Mesothelial cell of epicardium (in vitro differentiated cells): ENCODE measurements around the gene ISM1. TPM values are rescaled to one million over a fixed set of nuclear protein-coding genes. Genes with fewer than 3 reads are reported as not detected.

ENCODE experiments used
- DNase-seq, 2 experiments: peaks; one replicate each; pipeline ENCODE4 v3.0.0; 2021; ENCODE audit warnings: low spot score in 2 of 2; ENCODE audit not compliant: unreplicated experiment in 2 of 2
- H3K27ac Mint-ChIP-seq: 2 replicates; pipeline ENCODE4 v1.8.0; 2021; ENCODE audit warnings: mixed read lengths
- H3K27me3 Mint-ChIP-seq: 2 replicates; pipeline ENCODE4 v1.8.0; 2021; ENCODE audit warnings: low read depth, mixed read lengths
- H3K36me3 Mint-ChIP-seq: 2 replicates; pipeline ENCODE4 v1.8.0; 2021; ENCODE audit warnings: mixed read lengths
- H3K4me1 Mint-ChIP-seq: 2 replicates; pipeline ENCODE4 v1.8.0; 2021; ENCODE audit warnings: mixed read lengths
- H3K4me3 Mint-ChIP-seq: 2 replicates; pipeline ENCODE4 v1.8.0; 2021; ENCODE audit warnings: mild to moderate bottlenecking, moderate library complexity, mixed read lengths
- H3K9me3 Mint-ChIP-seq: 2 replicates; pipeline ENCODE4 v1.8.0; 2021; ENCODE audit warnings: mixed read lengths
- total RNA-seq: library from RNA; stranded (reverse); gene quantifications from 3 replicates; pipeline ENCODE4 v1.2.1, GENCODE V29; 2021
- TF ChIP-seq, protein P1 (sequence below): fragments of 200-600 bp; sonication (generic); IDR thresholded peaks from one replicate; pipeline ENCODE4 v1.5.0; 2021; ENCODE audit warnings: antibody characterized with exemption; ENCODE audit not compliant: unreplicated experiment

The ISM1 gene
- total RNA-seq, 1 donor from 2014 or later = 5.6 TPM

DNA sequence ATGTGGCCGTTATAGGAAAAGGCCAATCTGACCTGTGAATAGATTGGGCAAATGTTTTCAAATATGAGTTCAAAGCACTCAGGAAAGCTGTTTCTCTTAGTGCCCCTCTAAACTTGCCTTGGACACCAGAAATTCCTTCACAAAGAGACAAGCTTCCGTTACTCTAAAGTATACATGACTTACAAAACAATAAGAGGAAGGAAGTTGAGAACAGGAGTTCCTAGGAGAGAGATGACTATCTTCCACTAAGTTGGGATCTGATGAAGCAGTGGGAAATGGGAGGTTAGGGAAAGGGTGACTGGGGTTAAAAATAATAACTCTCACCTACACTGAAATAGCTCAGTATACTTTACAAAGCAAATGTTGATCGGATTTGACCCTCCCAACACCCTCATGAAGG, 50.0 kb downstream of the ISM1 start:
- Mint-ChIP-seq H3K4me3 (no peak overlapping the region), H3K4me1 (peaks cover 9% of the 10 kb centered on the region), H3K27me3 (peaks cover 8% of the 10 kb centered on the region), H3K9me3 (no peaks in the 10 kb centered on the region), H3K36me3 (no peaks in the 10 kb centered on the region), H3K27ac (no peak overlapping the region)
- TF ChIP-seq, protein P1, sequence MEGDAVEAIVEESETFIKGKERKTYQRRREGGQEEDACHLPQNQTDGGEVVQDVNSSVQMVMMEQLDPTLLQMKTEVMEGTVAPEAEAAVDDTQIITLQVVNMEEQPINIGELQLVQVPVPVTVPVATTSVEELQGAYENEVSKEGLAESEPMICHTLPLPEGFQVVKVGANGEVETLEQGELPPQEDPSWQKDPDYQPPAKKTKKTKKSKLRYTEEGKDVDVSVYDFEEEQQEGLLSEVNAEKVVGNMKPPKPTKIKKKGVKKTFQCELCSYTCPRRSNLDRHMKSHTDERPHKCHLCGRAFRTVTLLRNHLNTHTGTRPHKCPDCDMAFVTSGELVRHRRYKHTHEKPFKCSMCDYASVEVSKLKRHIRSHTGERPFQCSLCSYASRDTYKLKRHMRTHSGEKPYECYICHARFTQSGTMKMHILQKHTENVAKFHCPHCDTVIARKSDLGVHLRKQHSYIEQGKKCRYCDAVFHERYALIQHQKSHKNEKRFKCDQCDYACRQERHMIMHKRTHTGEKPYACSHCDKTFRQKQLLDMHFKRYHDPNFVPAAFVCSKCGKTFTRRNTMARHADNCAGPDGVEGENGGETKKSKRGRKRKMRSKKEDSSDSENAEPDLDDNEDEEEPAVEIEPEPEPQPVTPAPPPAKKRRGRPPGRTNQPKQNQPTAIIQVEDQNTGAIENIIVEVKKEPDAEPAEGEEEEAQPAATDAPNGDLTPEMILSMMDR = no peak
- no peak for DNase-seq

DNA sequence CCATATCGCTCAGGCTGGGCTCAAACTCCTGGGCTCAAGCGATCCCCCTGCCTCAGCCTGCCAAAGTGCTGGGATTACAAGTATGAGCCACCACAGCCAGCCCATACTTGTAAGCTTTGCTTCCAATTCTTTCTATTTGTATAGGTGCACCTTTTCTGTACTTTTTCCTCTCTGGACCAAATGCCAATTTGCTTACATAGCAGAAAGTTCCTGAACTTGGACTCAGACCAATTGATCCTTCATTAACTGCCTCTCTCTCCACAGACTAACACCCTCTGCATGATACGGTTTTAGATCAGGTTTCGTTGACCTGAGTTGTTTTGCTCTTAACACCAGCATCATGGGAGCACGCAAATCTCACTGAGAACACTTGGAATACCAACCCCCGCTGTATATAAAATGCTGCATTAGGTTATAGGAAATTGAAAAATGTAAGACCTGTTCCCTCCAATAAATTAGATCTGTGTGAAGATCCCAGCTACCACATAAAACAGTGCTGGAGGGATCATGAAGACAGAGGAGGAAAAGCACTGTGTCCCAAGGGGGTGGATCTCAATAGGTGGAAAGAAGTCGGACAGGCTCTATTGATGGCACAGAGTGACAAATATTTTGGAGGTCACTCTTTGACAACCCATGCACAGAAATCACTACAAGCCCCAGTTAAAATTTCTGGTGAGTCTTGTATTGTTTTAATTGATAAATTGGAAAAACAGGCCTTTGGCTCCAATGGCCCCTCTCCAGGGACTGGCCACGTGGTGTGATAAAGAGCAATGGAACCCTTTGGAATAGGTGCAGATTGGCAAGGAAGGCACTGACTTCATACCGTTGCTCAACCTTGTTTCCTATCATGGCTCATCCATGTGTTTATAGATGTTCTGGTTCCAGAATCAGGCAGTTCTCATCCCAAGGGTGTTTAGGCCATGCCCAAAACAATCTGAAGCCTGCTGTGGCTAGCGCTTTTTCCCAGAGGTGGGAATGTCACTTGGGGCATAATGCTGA, 51.2 kb downstream of the ISM1 start:
- peaks cover 9% of the 10 kb centered on the region for H3K4me1 Mint-ChIP-seq
- peaks cover 8% of the 10 kb centered on the region for H3K27me3 Mint-ChIP-seq
- TF ChIP-seq, protein P1 = no peak
- H3K36me3 Mint-ChIP-seq = no peaks in the 10 kb centered on the region
- H3K9me3 Mint-ChIP-seq = no peaks in the 10 kb centered on the region
- H3K27ac Mint-ChIP-seq = no peak overlapping the region
- no peak for DNase-seq
- no peak overlapping the region for H3K4me3 Mint-ChIP-seq

DNA sequence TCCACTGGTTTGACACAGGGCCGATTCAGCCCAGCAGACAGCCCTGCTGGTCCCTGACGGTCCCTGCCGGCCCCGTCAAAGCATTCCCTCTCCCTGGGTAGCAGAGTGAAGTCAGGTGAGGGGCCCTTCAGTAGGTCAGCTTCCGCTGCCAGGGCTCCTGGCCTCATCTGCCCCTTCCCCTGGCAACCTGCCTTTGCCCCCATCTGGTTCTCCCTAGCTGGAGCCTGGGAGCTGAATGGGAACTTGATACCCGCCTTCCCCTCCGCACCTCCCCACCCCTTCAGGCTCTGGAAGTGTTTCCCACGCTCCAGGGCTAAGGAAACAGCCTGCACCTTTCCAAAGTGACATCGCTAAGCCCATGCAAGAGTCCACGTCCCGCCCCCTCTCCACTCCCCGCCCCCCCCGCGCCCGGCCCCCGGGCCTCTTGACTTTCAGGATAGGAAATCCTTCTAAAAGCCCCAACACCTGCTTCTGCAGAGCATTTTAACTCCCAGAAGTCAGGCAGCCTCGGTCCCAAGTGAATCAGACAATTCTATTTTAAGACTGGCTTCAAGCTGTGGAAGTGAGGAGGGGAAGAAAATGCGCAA, 53.3 kb downstream of the ISM1 start:
- Mint-ChIP-seq H3K36me3 (no peaks in the 10 kb centered on the region), H3K4me3 (no peak overlapping the region), H3K27me3 (peaks cover 8% of the 10 kb centered on the region), H3K4me1 (peaks cover 9% of the 10 kb centered on the region), H3K9me3 (no peaks in the 10 kb centered on the region), H3K27ac (no peak overlapping the region)
- DNase-seq = no peak
- TF ChIP-seq, protein P1 = no peak

DNA sequence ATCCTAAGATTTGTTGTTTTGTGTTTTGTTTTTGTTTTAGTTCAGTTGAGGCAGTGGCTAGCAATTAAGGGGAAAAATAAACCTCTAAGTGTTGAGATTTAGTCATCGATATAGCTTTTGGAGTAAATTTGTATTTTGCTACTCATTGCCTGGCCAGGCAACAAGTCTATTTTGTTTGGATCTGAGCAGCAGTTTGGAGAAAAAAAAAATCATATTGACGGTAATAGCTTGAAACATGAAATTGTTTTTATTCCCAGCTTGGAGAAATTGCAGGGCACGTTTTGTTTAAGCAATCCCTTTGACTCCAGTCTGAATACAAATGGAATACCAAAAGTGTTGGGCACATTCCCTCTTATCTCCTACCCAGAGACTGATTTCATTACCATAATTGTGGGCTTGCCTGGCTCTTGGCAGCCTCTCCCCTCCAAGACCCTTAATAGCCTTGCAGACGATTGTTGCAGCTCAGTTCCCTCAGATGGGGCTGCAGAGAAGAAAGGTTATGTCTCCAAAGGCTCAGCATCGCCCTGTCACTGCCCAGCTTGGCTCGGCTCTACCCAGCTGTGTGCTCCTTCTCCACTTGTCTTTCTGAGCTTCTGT, 56.0 kb downstream of the ISM1 start:
- Mint-ChIP-seq H3K27ac (no peak overlapping the region), H3K4me1 (peaks cover 9% of the 10 kb centered on the region), H3K27me3 (no peaks in the 10 kb centered on the region), H3K9me3 (no peaks in the 10 kb centered on the region), H3K4me3 (no peak overlapping the region), H3K36me3 (no peaks in the 10 kb centered on the region)
- TF ChIP-seq, protein P1 = no peak
- DNase-seq = no peak

DNA sequence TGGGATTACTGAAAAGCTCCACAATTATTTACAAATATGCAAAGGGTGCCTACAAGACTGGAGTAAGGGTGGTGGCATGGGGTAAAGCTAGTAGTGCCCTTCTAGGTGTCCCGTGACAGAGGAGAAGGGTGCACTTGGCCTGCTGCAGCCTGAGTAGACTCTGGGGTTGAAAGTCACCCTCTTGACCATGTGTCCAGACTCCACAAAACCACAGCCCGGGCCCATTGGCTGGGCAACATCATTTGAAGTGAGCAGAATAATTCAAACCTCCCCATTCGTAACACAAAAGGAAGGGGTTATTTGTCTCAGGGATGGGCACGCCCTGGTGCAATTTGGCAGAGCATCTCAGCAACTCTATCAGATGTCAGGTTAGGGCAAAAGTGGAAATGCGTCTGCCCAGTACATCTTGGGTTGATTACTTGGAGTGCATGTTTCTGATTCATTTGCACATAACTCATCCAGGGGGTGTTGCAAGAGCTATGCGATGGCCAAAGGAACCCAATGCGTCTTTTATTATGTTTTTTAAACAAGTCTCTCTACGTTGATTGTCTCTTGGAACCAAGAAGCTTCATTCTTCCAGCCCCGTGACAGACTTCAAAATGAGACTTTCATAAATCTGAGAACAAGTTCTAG, 56.7 kb downstream of the ISM1 start:
- H3K4me3 Mint-ChIP-seq = no peak overlapping the region
- DNase-seq = no peak
- TF ChIP-seq, protein P1 = no peak
- H3K27ac Mint-ChIP-seq = no peak overlapping the region
- H3K36me3 Mint-ChIP-seq = no peaks in the 10 kb centered on the region
- H3K27me3 Mint-ChIP-seq = no peaks in the 10 kb centered on the region
- no peaks in the 10 kb centered on the region for H3K9me3 Mint-ChIP-seq
- peaks cover 9% of the 10 kb centered on the region for H3K4me1 Mint-ChIP-seq
